Measurements from ENCODE around the gene FGF7.

- TF ChIP-seq CTCF (IDR thresholded peaks at IDR 0.05), result no peak
- TF ChIP-seq POLR2A (IDR thresholded peaks at IDR 0.05), result no peak
- no peak for TF ChIP-seq POLR2AphosphoS5 (IDR thresholded peaks at IDR 0.05)
- TF ChIP-seq EP300 (IDR thresholded peaks at IDR 0.05), result no peak
These were observed 71.8 kb downstream of the FGF7 start for GRCh38 chr15:49494842-49495241.
